Stimulated activated CD8-positive, alpha-beta memory T cell treated with anti-CD3 and anti-CD28 coated beads, Interleukin-4, amount 100 ng/mL, for 1 hour (primary cell): ENCODE measurements around the gene TIGD3.
A peak's percentile ranks its signal among the peaks of the same experiment; 100 is the strongest.

Source experiments
- DNase-seq, 2 donors: peaks; one replicate each; pipeline ENCODE4 v3.0.0-alpha.2; 2020; ENCODE audit warnings: low read depth in 2 of 2, low spot score in 1 of 2

TIGD3 gene

GRCh38 chr11:65366340-65366773 is 11.8 kb downstream of the TIGD3 start:
- no peak for DNase-seq

DNA sequence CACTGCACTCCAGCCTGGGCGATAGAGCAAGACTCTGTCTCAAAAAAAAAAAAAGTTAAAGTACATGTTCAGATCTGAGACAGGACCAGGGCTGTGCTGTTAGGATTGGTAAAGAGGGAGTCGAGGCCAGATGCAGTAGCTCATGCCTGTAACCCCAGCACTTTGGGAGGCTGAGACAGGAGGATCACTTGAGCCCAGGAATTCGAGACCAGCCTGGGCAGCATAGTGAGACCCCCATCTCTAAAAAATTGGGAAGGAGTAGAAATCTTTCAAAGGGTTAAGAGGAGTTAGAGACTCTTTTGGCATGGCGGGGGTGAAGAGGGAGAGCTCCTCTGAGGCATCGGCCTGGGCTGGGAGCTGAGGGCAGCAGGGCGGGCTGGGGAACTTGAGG is 16.1 kb downstream of the TIGD3 start:
- no peak for DNase-seq

GRCh38 chr11:65373839-65374580 is 19.5 kb downstream of the TIGD3 start:
- DNase-seq, result no peak

DNA sequence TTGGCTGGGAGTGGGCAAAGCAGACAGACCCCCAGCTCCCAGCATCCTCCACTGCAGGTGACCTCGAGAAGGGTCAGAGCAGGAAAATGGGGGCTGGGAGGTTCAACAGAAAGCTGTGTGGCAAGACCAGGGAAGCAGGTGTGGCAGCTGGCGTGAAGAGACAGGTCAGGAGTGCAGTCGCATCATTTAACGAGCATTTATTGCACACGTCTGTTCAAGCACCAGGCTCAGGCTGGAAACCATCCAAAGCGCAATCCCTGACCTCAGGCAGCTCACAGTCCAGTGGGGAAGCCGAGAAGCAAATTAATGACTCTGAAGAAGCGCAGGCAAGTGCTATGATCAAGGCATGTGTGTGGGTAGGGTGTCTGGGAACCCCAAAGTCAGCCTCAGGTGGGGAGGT is 20.5 kb downstream of the TIGD3 start:
- DNase-seq, result no peak

- no peak for DNase-seq
Measured at GRCh38 chr11:65376138-65376713, 21.7 kb downstream of the TIGD3 start.

DNA sequence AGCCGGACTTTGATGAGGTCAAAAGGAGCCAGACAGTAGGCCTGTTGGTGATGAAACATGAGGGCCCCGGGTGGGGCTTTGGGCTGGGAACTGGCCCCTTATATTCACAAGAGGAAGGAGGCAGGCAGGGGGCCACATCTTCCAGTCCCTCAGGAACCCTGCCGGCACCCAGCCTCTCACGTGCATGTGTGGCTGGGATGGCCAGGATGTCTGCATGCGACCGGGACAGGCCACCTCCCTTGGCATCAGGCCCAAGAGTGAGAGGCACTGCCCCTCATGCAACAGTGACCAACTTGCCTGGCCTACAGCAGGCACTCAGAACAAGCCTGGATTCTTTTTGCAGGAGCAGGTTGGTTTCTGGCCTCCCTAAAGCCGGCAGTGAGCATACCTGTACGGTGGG is 22.5 kb downstream of the TIGD3 start:
- no peak for DNase-seq

DNA sequence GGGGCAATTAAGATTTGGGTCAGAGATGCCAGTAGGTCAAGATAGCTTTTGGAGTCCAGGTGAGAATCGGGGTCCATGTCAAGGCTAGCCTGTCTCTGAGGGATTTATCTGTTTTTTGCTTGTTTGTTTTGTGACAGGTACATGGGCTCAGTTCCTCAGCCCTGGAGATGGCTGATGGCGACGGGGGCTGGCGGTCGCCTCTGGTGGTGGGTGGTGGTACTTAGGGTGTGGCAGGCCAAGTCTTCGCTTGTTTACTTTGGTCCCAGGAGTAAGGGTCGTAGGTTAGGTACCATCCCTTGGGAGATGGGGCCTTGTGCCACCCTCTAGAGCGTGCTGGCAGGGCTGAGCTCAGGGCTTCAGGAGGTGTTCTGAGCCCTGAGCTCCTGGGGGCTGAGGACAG is 23.2 kb downstream of the TIGD3 start:
- DNase-seq, result no peak

- DNase-seq, result no peak
Measured at GRCh38 chr11:65378208-65378927, 23.8 kb downstream of the TIGD3 start.

GRCh38 chr11:65378928-65379638 is 24.5 kb downstream of the TIGD3 start:
- DNase-seq, result no peak

DNA sequence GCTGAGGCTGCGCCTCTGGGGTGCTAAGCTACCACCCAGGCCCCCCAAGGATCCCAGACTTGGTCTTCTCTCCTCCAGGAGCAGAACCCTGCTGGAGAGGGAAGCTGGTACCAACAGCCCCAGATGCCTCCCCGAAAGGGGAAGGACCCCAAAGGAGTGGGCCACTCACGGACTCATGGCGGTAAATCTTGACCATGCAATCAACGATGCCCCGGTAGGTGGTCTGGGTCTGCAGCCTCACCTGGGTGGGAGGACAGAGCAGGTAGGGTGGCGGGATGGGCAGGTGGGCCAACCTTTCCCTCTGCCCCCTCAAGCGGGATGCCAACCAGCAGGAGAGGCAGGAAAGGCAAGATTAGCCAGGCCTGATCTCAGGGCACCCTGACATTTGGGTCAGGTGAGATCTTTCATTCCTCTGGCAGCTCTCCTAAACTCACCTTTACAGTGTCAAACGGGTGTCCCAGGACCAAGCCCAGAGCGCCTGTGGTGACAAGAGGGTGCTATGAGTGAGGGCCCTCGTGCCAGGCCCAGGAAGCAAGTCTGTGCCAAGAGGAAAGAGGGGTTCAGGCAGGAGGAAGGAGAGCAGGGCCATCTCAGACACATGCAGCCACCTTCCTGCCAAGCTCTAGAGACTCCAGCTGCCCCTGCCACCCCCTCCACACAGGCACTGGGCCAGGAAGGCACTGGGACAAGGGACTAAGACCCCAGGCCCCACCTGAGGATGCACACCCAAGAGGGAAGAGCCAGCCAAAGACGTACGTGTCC is 25.3 kb downstream of the TIGD3 start:
- no peak for DNase-seq

DNA sequence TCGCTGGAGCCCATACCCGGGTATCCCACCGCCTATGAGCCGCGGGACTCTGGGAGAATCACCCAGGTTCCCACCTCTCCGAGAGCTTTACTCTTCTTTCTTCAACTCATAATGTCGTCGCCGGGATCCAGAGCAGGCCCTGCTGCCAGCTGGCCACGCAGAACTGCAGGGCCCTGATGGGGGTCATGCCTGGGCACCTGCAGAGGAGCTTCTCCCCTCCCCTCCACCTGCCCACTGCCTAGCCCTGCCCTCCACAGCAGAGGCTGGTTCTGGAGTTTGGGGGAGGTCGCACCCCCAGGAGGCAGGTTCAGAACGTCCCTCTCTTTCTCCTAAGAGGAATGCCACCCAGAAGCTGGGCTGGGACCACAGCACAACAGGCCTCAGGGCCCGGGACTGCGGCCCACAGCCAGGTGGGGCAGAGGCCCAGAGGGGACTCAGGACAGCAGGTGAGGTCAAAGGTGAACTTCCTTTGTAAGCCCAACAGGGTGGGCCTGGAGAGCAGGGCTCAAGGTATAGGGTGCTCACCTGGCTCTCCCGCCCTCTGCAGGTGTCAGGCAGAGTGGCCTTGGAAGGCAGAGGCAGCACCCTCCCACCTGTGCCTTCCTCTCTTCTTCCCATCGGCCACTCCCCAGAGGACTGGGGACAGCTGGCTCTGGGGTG is 26.0 kb downstream of the TIGD3 start:
- no peak for DNase-seq

GRCh38 chr11:65381716-65382032 is 27.1 kb downstream of the TIGD3 start:
- DNase-seq, result no peak

DNA sequence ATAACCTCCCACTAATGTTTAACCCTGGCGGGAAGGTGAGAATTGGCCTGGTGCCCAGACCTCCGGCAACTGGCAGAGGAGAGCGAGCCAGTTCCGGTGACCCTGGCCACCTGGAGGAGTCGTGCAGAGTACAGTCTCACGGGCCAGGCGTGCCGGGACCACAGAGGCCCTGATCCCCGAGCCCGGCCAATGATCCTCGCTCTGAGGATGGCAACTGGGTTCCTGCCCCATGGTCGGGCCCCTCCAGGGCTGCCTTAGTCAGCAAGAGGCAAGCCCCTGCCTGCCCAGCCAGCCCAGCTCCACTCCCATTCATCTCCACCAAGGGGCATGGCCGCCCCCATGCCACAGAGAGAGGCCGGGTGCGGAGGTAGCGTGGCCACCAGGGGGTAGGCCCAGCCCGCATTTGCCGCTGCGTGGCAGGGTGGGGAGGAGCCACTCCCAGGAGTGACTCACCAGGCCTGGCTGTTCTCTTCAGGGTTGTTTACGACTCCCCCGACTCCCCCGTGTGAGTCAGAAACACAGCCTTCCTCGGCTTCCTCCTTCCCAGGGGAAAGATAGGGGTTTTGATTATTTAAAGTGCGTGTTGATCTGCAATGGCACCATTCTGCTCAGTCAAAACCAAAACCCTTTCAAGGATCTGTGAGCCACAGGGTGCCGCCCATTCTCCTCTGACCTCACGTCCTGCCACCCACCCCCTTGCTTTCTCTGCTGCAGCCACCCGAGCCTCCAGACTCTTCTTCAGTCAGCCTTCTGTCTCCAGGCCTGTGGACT is 27.7 kb downstream of the TIGD3 start, which contains the start of gene SLC25A45:
SLC25A45 (minus strand) TSS at position 614 of the 771 bp plus-strand sequence. CDS start 695 bp downstream, outside the sequence.
- peak; percentile 76 to 83 for DNase-seq

GRCh38 chr11:65382804-65383368 is 28.3 kb downstream of the TIGD3 start:
- DNase-seq, result no peak

- no peak for DNase-seq
Measured at GRCh38 chr11:65383778-65384177, 29.2 kb downstream of the TIGD3 start.

- DNase-seq, result no peak
Measured at GRCh38 chr11:65384301-65384889, 29.8 kb downstream of the TIGD3 start.

DNA sequence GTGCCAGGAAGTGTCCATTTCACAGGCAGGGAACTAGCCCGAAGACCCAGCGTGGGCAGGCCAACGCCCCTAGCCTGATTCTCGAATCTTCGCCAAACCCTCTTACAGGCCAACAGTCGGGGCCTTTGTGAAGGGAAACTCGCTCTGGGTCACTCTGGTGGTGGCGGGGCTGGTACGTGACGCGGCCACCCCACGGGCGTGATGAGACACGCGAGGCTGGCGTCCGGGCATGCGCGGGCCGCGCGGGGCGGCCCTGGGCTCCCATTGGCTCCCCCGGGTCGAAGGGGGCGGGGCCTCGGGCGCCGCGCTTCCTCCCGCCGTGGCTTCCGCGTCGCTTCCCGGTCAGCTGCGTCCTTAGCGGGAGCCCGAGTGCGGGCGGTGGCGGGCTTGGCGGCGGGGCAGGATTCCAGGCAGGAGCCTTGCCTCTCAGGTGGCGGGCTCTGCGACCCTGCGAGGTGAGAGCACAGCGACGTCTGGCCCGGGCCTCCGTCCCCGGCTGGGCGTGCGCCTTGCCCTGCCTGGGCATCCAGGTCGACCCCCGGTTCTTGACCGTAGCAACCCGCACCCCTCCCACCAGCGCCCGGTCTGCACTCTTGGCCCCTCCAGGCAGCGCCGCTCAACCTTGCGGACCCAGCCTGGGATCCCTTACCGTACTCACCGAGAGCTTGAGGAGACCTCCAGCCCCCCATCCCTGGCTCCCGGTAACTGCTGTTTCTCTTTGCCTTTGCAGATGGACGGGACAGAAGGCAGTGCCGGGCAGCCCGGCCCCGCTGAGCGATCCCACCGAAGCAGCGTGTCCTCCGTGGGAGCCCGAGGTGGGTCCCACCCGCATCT is 32.0 kb downstream of the TIGD3 start, which contains the start of gene FRMD8:
FRMD8 (plus strand) TSS at position 331 of the 834 bp plus-strand sequence; CDS start at position 731, 400 bp downstream.
- peak; percentile 66 to 82 for DNase-seq

GRCh38 chr11:65388731-65389130 is 34.2 kb downstream of the TIGD3 start:
- DNase-seq, result no peak
